Neural cell (in vitro differentiated cells): ENCODE data around the gene RBMS3. TPM values are rescaled to one million over a fixed set of nuclear protein-coding genes. Genes with fewer than 3 reads are reported as not detected.

Experiments
- H2AFZ ChIP-seq: fragments of 200-600, 300-800 bp; sonication (generic), shearing (Covaris generic); 2 replicates; pipeline ENCODE4 v1.6.0; 2014; ENCODE audit warnings: low read depth, mild to moderate bottlenecking, antibody characterized with exemption, low read length, moderate library complexity
- H3F3A ChIP-seq: fragments of 200-600 bp; shearing (Covaris generic); 2 replicates; pipeline ENCODE4 v1.6.1; 2016; ENCODE audit warnings: mild to moderate bottlenecking, moderate library complexity, mixed read lengths, antibody characterized with exemption, low read length; ENCODE audit not compliant: insufficient read depth, poor library complexity, severe bottlenecking
- H3K27ac ChIP-seq: fragments of 200-600, 300-800 bp; sonication (generic), shearing (Covaris generic); 2 replicates; pipeline ENCODE4 v1.5.1; 2014; ENCODE audit warnings: mild to moderate bottlenecking, low read length, moderate library complexity
- H3K27me3 ChIP-seq: fragments of 300-800, 200-600 bp; sonication (generic), shearing (Covaris generic); 2 replicates; pipeline ENCODE4 v1.6.0; 2014; ENCODE audit warnings: mild to moderate bottlenecking, low read depth, low read length, moderate library complexity; ENCODE audit not compliant: insufficient read depth
- H3K36me3 ChIP-seq: fragments of 300-800, 200-600 bp; sonication (generic), shearing (Covaris generic); 2 replicates; pipeline ENCODE4 v1.5.1; 2014; ENCODE audit warnings: mild to moderate bottlenecking, antibody characterized with exemption, low read length, moderate library complexity; ENCODE audit not compliant: insufficient read depth
- H3K4me2 ChIP-seq: fragments of 300-800, 200-600 bp; sonication (generic), shearing (Covaris generic); 2 replicates; pipeline ENCODE4 v1.6.0; 2014; ENCODE audit warnings: mild to moderate bottlenecking, low read length
- H3K4me3 ChIP-seq: fragments of 300-800, 200-600 bp; sonication (generic), shearing (Covaris generic); 2 replicates; pipeline ENCODE4 v1.5.1; 2014; ENCODE audit warnings: mild to moderate bottlenecking, low read length, moderate library complexity
- H3K79me2 ChIP-seq: fragments of 200-600 bp; shearing (Covaris generic); replicated peaks from 2 replicates; pipeline ENCODE4 v1.6.0; 2014; ENCODE audit warnings: mild to moderate bottlenecking, low read length, moderate library complexity; ENCODE audit not compliant: insufficient read depth
- H3K9ac ChIP-seq: fragments of 300-800, 200-600 bp; sonication (generic), shearing (Covaris generic); 2 replicates; pipeline ENCODE4 v1.6.1; 2016; ENCODE audit warnings: mild to moderate bottlenecking, low read length, mixed read lengths
- H3K9me2 ChIP-seq: fragments of 200-600 bp; shearing (Covaris generic); 2 replicates; pipeline ENCODE4 v1.6.1; 2016; ENCODE audit warnings: mild to moderate bottlenecking, low read length, mixed read lengths; ENCODE audit not compliant: insufficient read depth
- H3K9me3 ChIP-seq: fragments of 200-600, 300-800 bp; sonication (generic), shearing (Covaris generic); 2 replicates; pipeline ENCODE4 v1.6.1; 2016; ENCODE audit warnings: mild to moderate bottlenecking, mixed run types, low read length, moderate library complexity, mixed read lengths
- H4K20me1 ChIP-seq: fragments of 200-600 bp; shearing (Covaris generic); 2 replicates; pipeline ENCODE4 v1.6.1; 2016; ENCODE audit warnings: mild to moderate bottlenecking, mixed run types; ENCODE audit not compliant: insufficient read depth
- EP300 ChIP-seq: fragments of 450-650 bp; conservative IDR thresholded peaks from 2 replicates; pipeline ENCODE4 v1.6.1; 2014; ENCODE audit warnings: antibody characterized with exemption, mild to moderate bottlenecking, moderate library complexity; ENCODE audit not compliant: poor library complexity, severe bottlenecking
- EZH2 ChIP-seq: fragments of 200-600, 300-800 bp; shearing (Covaris generic), sonication (generic); IDR thresholded peaks from 2 replicates; pipeline ENCODE4 v1.6.1; 2014; ENCODE audit warnings: antibody characterized with exemption, low read length, borderline replicate concordance, mild to moderate bottlenecking; ENCODE audit not compliant: insufficient read depth, poor library complexity, severe bottlenecking
- MXI1 ChIP-seq: fragments of 450-650 bp; conservative IDR thresholded peaks from 2 replicates; pipeline ENCODE4 v1.6.1; 2014; ENCODE audit warnings: antibody characterized with exemption, mild to moderate bottlenecking; ENCODE audit not compliant: poor library complexity, severe bottlenecking
- POLR2AphosphoS5 ChIP-seq: IDR thresholded peaks from 2 replicates; pipeline ENCODE4 v1.6.1; 2012
- RAD21 ChIP-seq: fragments of 450-650 bp; conservative IDR thresholded peaks from 2 replicates; pipeline ENCODE4 v1.6.1; 2014; ENCODE audit warnings: antibody characterized with exemption, mild to moderate bottlenecking, moderate library complexity
- SMC3 ChIP-seq: fragments of 450-650 bp; conservative IDR thresholded peaks from 2 replicates; pipeline ENCODE4 v1.6.1; 2014; ENCODE audit warnings: antibody characterized with exemption, mild to moderate bottlenecking, moderate library complexity; ENCODE audit not compliant: poor library complexity
- TAF1 ChIP-seq: IDR thresholded peaks from 2 replicates; pipeline ENCODE4 v1.6.1; 2012; ENCODE audit warnings: low read depth
- polyA plus RNA-seq: library from polyadenylated mRNA; depleted of rRNA; stranded (reverse); fragments of >200 nt; gene quantifications from 2 replicates; pipeline ENCODE4 v1.2.3, GENCODE V29; 2014
- TF ChIP-seq, protein P1 (sequence below): IDR thresholded peaks from 2 replicates; pipeline ENCODE4 v1.6.1; 2012; ENCODE audit warnings: borderline replicate concordance
- TF ChIP-seq, protein P2 (sequence below): fragments of 450-650 bp; IDR thresholded peaks from 2 replicates; pipeline ENCODE4 v1.5.1; 2014; ENCODE audit warnings: antibody characterized with exemption, mild to moderate bottlenecking, moderate library complexity; ENCODE audit not compliant: poor library complexity, severe bottlenecking

The RBMS3 gene
- polyA plus RNA-seq, 1 donor from 2014 or later = 0.53 TPM

DNA sequence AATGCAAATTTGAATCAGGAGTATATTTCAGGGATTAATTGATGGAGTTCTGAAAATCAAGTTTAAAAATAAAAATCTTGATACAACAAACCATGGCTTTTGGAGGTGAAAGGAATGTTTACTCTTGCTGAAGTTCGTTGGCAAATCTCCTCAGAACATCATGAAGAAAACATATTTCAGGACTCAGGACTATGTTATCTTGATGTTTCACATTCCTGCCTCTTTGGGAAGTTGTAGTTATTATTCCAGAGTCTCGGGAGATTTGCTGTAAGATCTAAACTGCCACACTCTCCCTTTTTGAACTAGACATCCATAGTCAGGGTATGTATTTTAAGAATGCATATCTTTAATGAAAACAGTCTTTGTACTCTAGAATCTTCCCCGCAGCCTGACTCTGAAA is 271.2 kb downstream of the RBMS3 start:
- Histone ChIP-seq H3K27me3 (no peaks in the 10 kb centered on the region), H3K36me3 (no peaks in the 10 kb centered on the region), H3K79me2 (no peaks in the 10 kb centered on the region), H2AFZ (no peak overlapping the region), H3K4me3 (no peak overlapping the region), H3F3A (no peaks in the 10 kb centered on the region), H3K9ac (no peak overlapping the region), H3K4me2 (no peak overlapping the region), H3K9me3 (no peaks in the 10 kb centered on the region), H3K27ac (no peak overlapping the region), H3K9me2 (no peaks in the 10 kb centered on the region), H4K20me1 (no peaks in the 10 kb centered on the region)
- TF ChIP-seq EZH2 = no peak
- TF ChIP-seq SMC3 = no peak
- TF ChIP-seq MXI1 = no peak
- no peak for TF ChIP-seq RAD21
- TF ChIP-seq EP300 = no peak
- TF ChIP-seq TAF1 = no peak
- TF ChIP-seq, protein P1, sequence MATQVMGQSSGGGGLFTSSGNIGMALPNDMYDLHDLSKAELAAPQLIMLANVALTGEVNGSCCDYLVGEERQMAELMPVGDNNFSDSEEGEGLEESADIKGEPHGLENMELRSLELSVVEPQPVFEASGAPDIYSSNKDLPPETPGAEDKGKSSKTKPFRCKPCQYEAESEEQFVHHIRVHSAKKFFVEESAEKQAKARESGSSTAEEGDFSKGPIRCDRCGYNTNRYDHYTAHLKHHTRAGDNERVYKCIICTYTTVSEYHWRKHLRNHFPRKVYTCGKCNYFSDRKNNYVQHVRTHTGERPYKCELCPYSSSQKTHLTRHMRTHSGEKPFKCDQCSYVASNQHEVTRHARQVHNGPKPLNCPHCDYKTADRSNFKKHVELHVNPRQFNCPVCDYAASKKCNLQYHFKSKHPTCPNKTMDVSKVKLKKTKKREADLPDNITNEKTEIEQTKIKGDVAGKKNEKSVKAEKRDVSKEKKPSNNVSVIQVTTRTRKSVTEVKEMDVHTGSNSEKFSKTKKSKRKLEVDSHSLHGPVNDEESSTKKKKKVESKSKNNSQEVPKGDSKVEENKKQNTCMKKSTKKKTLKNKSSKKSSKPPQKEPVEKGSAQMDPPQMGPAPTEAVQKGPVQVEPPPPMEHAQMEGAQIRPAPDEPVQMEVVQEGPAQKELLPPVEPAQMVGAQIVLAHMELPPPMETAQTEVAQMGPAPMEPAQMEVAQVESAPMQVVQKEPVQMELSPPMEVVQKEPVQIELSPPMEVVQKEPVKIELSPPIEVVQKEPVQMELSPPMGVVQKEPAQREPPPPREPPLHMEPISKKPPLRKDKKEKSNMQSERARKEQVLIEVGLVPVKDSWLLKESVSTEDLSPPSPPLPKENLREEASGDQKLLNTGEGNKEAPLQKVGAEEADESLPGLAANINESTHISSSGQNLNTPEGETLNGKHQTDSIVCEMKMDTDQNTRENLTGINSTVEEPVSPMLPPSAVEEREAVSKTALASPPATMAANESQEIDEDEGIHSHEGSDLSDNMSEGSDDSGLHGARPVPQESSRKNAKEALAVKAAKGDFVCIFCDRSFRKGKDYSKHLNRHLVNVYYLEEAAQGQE = no peak
- no peak for TF ChIP-seq POLR2AphosphoS5
- TF ChIP-seq, protein P2, sequence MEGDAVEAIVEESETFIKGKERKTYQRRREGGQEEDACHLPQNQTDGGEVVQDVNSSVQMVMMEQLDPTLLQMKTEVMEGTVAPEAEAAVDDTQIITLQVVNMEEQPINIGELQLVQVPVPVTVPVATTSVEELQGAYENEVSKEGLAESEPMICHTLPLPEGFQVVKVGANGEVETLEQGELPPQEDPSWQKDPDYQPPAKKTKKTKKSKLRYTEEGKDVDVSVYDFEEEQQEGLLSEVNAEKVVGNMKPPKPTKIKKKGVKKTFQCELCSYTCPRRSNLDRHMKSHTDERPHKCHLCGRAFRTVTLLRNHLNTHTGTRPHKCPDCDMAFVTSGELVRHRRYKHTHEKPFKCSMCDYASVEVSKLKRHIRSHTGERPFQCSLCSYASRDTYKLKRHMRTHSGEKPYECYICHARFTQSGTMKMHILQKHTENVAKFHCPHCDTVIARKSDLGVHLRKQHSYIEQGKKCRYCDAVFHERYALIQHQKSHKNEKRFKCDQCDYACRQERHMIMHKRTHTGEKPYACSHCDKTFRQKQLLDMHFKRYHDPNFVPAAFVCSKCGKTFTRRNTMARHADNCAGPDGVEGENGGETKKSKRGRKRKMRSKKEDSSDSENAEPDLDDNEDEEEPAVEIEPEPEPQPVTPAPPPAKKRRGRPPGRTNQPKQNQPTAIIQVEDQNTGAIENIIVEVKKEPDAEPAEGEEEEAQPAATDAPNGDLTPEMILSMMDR = no peak

DNA sequence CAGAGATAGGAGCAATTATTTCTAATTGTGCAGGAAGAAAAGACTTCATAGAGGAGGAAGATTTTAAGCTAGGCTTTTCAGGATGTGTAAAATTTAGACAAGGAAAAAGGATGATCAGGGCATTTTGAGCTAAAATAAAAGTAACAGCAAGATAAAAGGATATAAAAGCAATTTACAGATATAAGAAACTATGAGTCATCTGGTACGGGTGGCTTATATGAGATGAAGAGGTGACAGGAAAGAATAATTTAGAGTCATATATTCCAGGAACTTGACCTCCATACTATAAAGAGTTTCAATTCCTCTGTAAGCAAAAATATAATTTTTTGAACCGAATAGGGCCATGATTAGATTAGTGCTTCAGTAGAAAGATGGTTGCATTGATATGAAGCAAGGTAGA is 273.7 kb downstream of the RBMS3 start:
- no peak overlapping the region for H3K4me3 ChIP-seq
- H3K27me3 ChIP-seq = no peaks in the 10 kb centered on the region
- H3K36me3 ChIP-seq = no peaks in the 10 kb centered on the region
- no peak overlapping the region for H3K9ac ChIP-seq
- H3K9me3 ChIP-seq = no peaks in the 10 kb centered on the region
- H3K4me2 ChIP-seq = no peak overlapping the region
- no peaks in the 10 kb centered on the region for H4K20me1 ChIP-seq
- H3F3A ChIP-seq = no peaks in the 10 kb centered on the region
- H3K27ac ChIP-seq = no peak overlapping the region
- H3K79me2 ChIP-seq = no peaks in the 10 kb centered on the region
- H2AFZ ChIP-seq = no peak overlapping the region
- no peaks in the 10 kb centered on the region for H3K9me2 ChIP-seq
- TF ChIP-seq EZH2 (no peak), MXI1 (no peak), RAD21 (no peak), TAF1 (no peak), SMC3 (no peak), EP300 (no peak), POLR2AphosphoS5 (no peak)
- TF ChIP-seq, protein P2 = no peak
- TF ChIP-seq, protein P1 = no peak
